Kidney (tissue), 14 donors: Measurements from ENCODE around the gene ARAP2. TPM values are rescaled to one million over a fixed set of nuclear protein-coding genes. Genes with fewer than 3 reads are reported as not detected.

Experiments
- DNase-seq, 5 donors: peaks; one replicate each; pipeline ENCODE4 v3.0.0-alpha.2; 2013 to 2020
- FAIRE-seq: peaks from 2 replicates; lab custom pipeline; 2012; peaks lifted over from hg19 to GRCh38; lab: Jason Lieb, UNC
- H3K27ac ChIP-seq, 2 donors: one replicate each; pipeline ENCODE4 v1.7.0; 2013; ENCODE audit warnings: low read depth in 2 of 2, low read length in 2 of 2, inconsistent platforms in 1 of 2
- H3K27me3 ChIP-seq: one replicate; pipeline ENCODE4 v1.7.1; 2013; ENCODE audit warnings: low read length, inconsistent platforms; ENCODE audit not compliant: control insufficient read depth, insufficient read depth
- H3K36me3 ChIP-seq, 3 donors: one replicate each; pipeline versions ENCODE4 v1.7.0 to v1.7.1; 2013; ENCODE audit warnings: low read length in 3 of 3, control low read depth in 1 of 3, inconsistent platforms in 1 of 3; ENCODE audit not compliant: insufficient read depth in 3 of 3, control insufficient read depth in 2 of 3
- H3K4me1 ChIP-seq, 3 donors: one replicate each; pipeline versions ENCODE4 v1.7.0 to v1.7.1; 2013; ENCODE audit warnings: low read length in 3 of 3, inconsistent platforms in 1 of 3, low read depth in 1 of 3; ENCODE audit not compliant: control insufficient read depth in 2 of 3, insufficient read depth in 2 of 3
- H3K4me3 ChIP-seq, 3 donors: one replicate each; pipeline versions ENCODE4 v1.7.0 to v1.8.1; 2013; ENCODE audit warnings: low read length in 3 of 3, control low read depth in 1 of 3, inconsistent platforms in 1 of 3
- H3K9ac ChIP-seq, 3 donors: one replicate each; pipeline versions ENCODE4 v1.7.0 to v1.7.1; 2013; ENCODE audit warnings: low read length in 3 of 3, control low read depth in 1 of 3, inconsistent platforms in 1 of 3
- H3K9me3 ChIP-seq, 3 donors: one replicate each; pipeline versions ENCODE4 v1.7.0 to v1.7.1; 2013; ENCODE audit warnings: low read length in 3 of 3, control low read depth in 1 of 3, inconsistent platforms in 1 of 3; ENCODE audit not compliant: control insufficient read depth in 2 of 3, insufficient read depth in 1 of 3
- intact Hi-C: fragments of 100-400 bp; cut with DNase I; formaldehyde crosslinking; loops from one replicate; pipeline ENCODE4 v1.11.1; 2022
- polyA plus RNA-seq: library from polyadenylated mRNA; stranded (reverse); fragments of 350-450 nt; fragmentation: Illumina TruSeq; extraction: RNeasy Lipid Tissue Mini Kit (QIAGEN cat#74804); gene quantifications from one replicate; pipeline ENCODE4 v1.2.3, GENCODE V29; 2014; ENCODE audit warnings: low read depth, low replicate concordance; ENCODE audit not compliant: insufficient read depth
- total RNA-seq: library from RNA; stranded (reverse); fragmentation: NEBNext Ultra II Directional; extraction: Animal tissue kit (Norgen Biotek cat#: 25700); gene quantifications from one replicate; pipeline ENCODE4 v1.2.1, GENCODE V29; 2021
- TF ChIP-seq, protein P1 (sequence below): IDR thresholded peaks from 3 replicates; pipeline ENCODE4 v1.5.1; 2012; ENCODE audit warnings: mild to moderate bottlenecking, moderate library complexity, borderline replicate concordance; ENCODE audit not compliant: insufficient read depth; ENCODE audit errors: extremely low read depth
- donor health status: control.
- donor health status: control.
- donor health status: control.
- donor health status: control.
- donor health status: control.
- donor health status: DM: yes; HTN: yes; CAD: no.
- donor health status: Normal renal cell carcinoma (clear cell type).

ARAP2 gene
- total and polyA plus RNA-seq, 2 donors from 2014 or later = 3.1 to 33.5 TPM

DNA sequence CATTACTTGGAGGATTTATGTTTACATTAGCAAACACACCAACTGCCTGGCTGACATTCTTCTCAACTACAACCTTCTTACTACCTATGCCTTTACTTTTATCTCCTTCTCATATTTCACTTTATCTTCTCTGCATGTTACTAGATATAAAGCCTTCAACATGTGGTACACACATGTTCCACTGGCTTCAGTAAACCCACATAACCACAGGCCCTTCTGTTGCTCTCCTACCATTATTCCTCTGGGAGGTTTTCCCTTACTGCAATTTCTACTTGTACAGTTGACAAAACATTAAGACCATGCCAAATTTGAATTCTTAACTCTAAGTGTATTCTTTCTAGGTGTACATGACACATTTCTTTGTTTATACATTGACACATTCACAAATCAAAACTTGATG is 133.1 kb downstream of the ARAP2 start:
- intact Hi-C loops = no loop called here
- TF ChIP-seq, protein P1, sequence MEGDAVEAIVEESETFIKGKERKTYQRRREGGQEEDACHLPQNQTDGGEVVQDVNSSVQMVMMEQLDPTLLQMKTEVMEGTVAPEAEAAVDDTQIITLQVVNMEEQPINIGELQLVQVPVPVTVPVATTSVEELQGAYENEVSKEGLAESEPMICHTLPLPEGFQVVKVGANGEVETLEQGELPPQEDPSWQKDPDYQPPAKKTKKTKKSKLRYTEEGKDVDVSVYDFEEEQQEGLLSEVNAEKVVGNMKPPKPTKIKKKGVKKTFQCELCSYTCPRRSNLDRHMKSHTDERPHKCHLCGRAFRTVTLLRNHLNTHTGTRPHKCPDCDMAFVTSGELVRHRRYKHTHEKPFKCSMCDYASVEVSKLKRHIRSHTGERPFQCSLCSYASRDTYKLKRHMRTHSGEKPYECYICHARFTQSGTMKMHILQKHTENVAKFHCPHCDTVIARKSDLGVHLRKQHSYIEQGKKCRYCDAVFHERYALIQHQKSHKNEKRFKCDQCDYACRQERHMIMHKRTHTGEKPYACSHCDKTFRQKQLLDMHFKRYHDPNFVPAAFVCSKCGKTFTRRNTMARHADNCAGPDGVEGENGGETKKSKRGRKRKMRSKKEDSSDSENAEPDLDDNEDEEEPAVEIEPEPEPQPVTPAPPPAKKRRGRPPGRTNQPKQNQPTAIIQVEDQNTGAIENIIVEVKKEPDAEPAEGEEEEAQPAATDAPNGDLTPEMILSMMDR = no peak

DNA sequence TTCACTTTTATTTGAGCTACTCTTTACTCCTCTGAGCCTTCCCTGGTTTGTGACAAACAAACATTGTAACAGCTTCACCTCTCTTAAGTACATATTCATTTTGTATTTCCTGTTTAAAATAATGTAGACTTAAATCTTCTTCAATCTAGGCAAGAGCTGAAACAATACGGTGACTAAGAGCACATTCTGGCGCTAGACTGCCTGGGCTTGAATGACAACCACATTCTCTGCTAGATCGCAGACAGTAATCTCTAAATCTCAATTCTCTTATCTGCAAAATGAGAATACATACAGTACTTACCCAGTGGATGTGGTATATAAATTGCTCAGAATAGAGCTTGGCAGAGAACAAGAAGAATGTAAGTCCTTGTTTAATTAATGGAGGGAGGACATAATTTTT is 144.8 kb downstream of the ARAP2 start:
- H3K36me3 ChIP-seq = no peaks in the 10 kb centered on the region
- intact Hi-C loops = no loop called here
- H3K4me1 ChIP-seq = no peaks in the 10 kb centered on the region
- H3K9me3 ChIP-seq = no peaks in the 10 kb centered on the region
- no peak overlapping the region for H3K9ac ChIP-seq
- no peak overlapping the region for H3K27ac ChIP-seq
- H3K4me3 ChIP-seq = no peak overlapping the region
- no peaks in the 10 kb centered on the region for H3K27me3 ChIP-seq
- FAIRE-seq (no peak), DNase-seq (no peak)
- TF ChIP-seq, protein P1 = no peak

More for the DNA sequence above, 133.1 kb downstream of the ARAP2 start:
- Histone ChIP-seq H3K27me3 (no peaks in the 10 kb centered on the region), H3K4me1 (no peaks in the 10 kb centered on the region), H3K4me3 (no peak overlapping the region), H3K9me3 (no peaks in the 10 kb centered on the region), H3K36me3 (no peaks in the 10 kb centered on the region), H3K27ac (no peak overlapping the region), H3K9ac (no peak overlapping the region)
- no peak for DNase-seq
- no peak for FAIRE-seq

DNA sequence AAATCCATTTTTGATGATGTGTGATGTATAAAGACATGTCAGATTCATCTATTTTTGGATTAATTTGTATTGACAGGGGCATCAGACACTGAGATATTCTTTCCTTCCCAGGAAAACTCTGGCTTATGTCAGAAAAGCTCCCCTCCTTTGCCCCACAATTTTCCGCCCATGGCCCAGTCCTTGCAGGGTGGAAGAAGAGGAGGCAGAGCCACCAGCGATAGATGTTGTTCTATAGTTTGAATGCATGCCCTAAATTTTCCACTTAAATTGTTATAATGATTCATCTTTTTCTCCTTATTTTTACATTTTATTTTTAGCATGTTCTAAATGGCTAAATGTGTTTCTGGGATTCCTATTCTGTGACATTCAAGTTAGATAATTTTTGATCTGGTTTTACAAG is 149.3 kb downstream of the ARAP2 start:
- Histone ChIP-seq H3K4me3 (no peak overlapping the region), H3K27me3 (no peaks in the 10 kb centered on the region), H3K4me1 (no peaks in the 10 kb centered on the region), H3K27ac (no peak overlapping the region), H3K36me3 (no peaks in the 10 kb centered on the region), H3K9me3 (no peaks in the 10 kb centered on the region), H3K9ac (no peak overlapping the region)
- no peak for FAIRE-seq
- TF ChIP-seq, protein P1 = no peak
- DNase-seq = no peak
- intact Hi-C loops = no loop called here

DNA sequence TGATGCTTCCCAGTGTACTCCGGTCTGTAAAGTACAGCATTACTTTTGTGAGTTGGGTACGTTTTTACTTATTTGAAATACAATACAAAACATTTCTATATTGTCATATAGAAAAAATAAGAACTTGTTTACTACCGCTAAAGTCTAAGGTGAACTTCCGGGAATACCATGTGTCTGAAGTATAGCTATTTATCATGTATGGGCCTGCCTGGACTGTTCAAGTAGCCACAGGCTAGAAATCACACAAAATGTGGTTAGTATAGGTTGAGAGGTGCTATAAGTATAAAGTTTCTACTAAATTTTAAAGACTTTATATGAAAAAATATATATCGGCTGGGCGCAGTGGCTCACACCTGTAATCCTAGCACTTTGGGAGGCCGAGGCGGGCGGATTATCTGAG is 152.3 kb downstream of the ARAP2 start:
- Histone ChIP-seq H3K9me3 (no peaks in the 10 kb centered on the region), H3K4me1 (no peaks in the 10 kb centered on the region), H3K9ac (no peak overlapping the region), H3K27ac (no peak overlapping the region), H3K4me3 (no peak overlapping the region), H3K36me3 (no peaks in the 10 kb centered on the region), H3K27me3 (no peaks in the 10 kb centered on the region)
- FAIRE-seq = no peak
- intact Hi-C loops = no loop called here
- TF ChIP-seq, protein P1 = no peak
- no peak for DNase-seq
